ENCODE results near the gene TOX2.

TOX2 gene

DNA sequence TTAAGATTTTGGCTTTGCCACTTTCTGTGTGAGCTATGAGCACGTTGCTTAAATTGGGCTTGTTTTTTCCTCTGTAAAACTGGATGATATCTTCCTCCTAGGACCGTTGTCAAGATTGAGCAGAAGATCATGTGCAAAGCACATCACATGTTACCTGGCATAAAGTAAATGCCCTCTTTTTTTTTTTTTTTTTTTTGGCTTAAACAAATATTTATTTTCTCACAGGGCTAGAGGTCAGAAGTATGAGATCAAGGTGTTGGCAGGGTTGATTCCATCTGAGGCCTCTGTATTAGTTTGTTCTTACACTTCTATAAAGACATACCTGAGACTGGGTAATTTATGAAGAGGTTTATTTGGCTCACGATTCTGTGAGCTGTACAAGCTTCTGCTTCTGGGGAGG, 42.7 kb downstream of the TOX2 start:
- no peak for DNase-seq (ENCODE audit: low read depth)
- TF ChIP-seq, protein P1, sequence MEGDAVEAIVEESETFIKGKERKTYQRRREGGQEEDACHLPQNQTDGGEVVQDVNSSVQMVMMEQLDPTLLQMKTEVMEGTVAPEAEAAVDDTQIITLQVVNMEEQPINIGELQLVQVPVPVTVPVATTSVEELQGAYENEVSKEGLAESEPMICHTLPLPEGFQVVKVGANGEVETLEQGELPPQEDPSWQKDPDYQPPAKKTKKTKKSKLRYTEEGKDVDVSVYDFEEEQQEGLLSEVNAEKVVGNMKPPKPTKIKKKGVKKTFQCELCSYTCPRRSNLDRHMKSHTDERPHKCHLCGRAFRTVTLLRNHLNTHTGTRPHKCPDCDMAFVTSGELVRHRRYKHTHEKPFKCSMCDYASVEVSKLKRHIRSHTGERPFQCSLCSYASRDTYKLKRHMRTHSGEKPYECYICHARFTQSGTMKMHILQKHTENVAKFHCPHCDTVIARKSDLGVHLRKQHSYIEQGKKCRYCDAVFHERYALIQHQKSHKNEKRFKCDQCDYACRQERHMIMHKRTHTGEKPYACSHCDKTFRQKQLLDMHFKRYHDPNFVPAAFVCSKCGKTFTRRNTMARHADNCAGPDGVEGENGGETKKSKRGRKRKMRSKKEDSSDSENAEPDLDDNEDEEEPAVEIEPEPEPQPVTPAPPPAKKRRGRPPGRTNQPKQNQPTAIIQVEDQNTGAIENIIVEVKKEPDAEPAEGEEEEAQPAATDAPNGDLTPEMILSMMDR (conservative IDR thresholded peaks at IDR 0.05; ENCODE audit: low read depth, low read length) = no peak
- no peak overlapping the region for H3K4me3 ChIP-seq (ENCODE audit: low read length)

DNA sequence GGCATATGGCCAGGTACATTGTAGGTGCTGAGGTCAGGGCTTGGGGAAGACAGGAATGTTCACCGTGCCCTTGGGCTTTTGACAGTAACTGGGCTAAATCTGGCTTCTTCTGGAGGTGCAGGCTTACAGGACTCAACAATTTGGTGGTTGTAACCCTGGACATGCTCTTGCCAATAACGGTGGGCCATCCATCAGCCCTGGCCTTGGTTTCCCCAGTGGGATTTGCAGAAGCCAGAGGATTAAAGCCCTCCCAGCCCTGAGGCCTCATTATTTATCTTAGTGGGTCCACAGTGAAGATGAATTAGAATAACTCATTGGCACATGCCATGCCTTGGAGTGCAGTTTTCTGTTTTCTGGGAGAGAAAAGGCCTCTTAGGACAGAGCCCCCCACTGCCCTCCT, 44.0 kb downstream of the TOX2 start:
- DNase-seq (ENCODE audit: low read depth) = no peak
- TF ChIP-seq, protein P1 (conservative IDR thresholded peaks at IDR 0.05; ENCODE audit: low read depth, low read length) = no peak
- no peak overlapping the region for H3K4me3 ChIP-seq (ENCODE audit: low read length)

- TF ChIP-seq, protein P1 (conservative IDR thresholded peaks at IDR 0.05; ENCODE audit: low read depth, low read length) = peak; percentile 6
- no peak for DNase-seq (ENCODE audit: low read depth)
- no peak overlapping the region for H3K4me3 ChIP-seq (ENCODE audit: low read length)
These were observed 44.6 kb downstream of the TOX2 start for GRCh38 chr20:43959079-43959919.

DNA sequence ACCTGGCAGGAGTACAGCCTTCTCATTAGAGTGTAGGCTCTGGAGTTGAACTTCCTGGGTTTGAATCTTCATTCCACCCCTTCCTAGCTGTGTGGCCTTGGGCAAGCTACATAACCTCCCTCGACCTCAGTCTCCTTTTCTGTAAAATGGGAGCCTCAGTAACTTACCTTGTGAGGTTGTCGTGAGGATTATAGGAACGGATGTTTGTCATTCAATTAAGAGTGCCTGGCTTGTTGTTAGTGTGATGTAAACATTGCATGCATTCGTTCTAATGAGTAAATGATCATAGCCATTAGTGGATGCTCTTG, 45.2 kb downstream of the TOX2 start:
- no peak for DNase-seq (ENCODE audit: low read depth)
- no peak overlapping the region for H3K4me3 ChIP-seq (ENCODE audit: low read length)
- TF ChIP-seq, protein P1 (conservative IDR thresholded peaks at IDR 0.05; ENCODE audit: low read depth, low read length) = no peak

GRCh38 chr20:43960231-43960630, 45.6 kb downstream of the TOX2 start:
- no peak overlapping the region for H3K4me3 ChIP-seq (ENCODE audit: low read length)
- TF ChIP-seq, protein P1 (conservative IDR thresholded peaks at IDR 0.05; ENCODE audit: low read depth, low read length) = no peak
- no peak for DNase-seq (ENCODE audit: low read depth)

DNA sequence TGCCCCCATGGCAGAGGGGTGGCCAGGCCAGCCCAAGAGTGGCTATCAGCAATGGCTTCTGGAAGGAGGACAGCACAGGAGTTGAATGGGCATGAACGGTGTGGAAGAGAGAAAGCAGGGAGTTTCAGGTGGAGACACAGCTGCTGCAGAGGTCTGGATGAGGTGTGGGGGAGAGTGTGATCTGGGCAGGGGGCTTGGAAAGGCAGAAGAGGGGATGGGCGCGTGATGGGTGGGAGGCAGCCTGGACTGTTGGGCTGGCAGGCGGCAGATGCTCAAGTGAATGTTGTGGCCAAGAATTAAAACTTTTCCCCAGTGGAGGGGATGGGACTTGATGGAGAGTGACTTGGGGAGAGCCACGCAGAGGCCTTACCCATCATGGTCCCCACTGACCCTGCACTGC, 46.5 kb downstream of the TOX2 start:
- DNase-seq (ENCODE audit: low read depth) = no peak
- TF ChIP-seq, protein P1 (conservative IDR thresholded peaks at IDR 0.05; ENCODE audit: low read depth, low read length) = no peak
- H3K4me3 ChIP-seq (ENCODE audit: low read length) = no peak overlapping the region
